Caco-2 (cell line): ENCODE results near the gene WNT7A. TPM values are rescaled to one million over a fixed set of nuclear protein-coding genes. Genes with fewer than 3 reads are reported as not detected.

Experiments
- BruUV-seq: library from RNA; stranded (reverse); fragments of 400-500 nt; replicated peaks from 2 replicates; lab custom pipeline; 2021; lab: Mats Ljungman, UMichigan
- CTCF ChIA-PET: fragments of 300-600 bp; sonication (Branson Sonifier 250); formaldehyde crosslinking; loops from one replicate; lab custom pipeline; 2022; ENCODE audit warnings: antibody characterized with exemption; lab: Charles Lee
- POLR2A ChIA-PET: fragments of 300-600 bp; sonication (Branson Sonifier 250); formaldehyde crosslinking; loops from one replicate; lab custom pipeline; 2022; ENCODE audit warnings: antibody characterized with exemption; lab: Charles Lee
- DNase-seq, 2 experiments: peaks; one replicate each; pipeline versions ENCODE4 v3.0.0 to v3.0.0-alpha.2; 2020 to 2022
- H3K27me3 ChIP-seq: replicated peaks from 2 replicates; pipeline ENCODE4 v1.6.0; 2011; ENCODE audit warnings: low read length; ENCODE audit not compliant: control insufficient read depth, insufficient read depth
- H3K36me3 ChIP-seq: 2 replicates; pipeline ENCODE4 v1.5.1; 2011; ENCODE audit warnings: low read length; ENCODE audit not compliant: control insufficient read depth, insufficient read depth
- H3K4me1 ChIP-seq: fragments of 250-450 bp; sonication (Bioruptor Pico); 2 replicates; pipeline ENCODE4 v1.5.1; 2020; ENCODE audit warnings: mild to moderate bottlenecking
- H3K4me3 ChIP-seq: 2 replicates; pipeline ENCODE4 v1.5.1; 2011; ENCODE audit warnings: low read depth, mild to moderate bottlenecking, control low read depth, low read length
- H3K9me3 ChIP-seq: fragments of 250-450 bp; sonication (Bioruptor Pico); 2 replicates; pipeline ENCODE4 v1.5.1; 2020; ENCODE audit warnings: mild to moderate bottlenecking, moderate library complexity
- H3K27ac Mint-ChIP-seq: one replicate; pipeline ENCODE4 v1.8.0; 2022; ENCODE audit warnings: mixed read lengths; ENCODE audit not compliant: unreplicated experiment
- H3K27me3 Mint-ChIP-seq: one replicate; pipeline ENCODE4 v1.8.0; 2022; ENCODE audit warnings: mixed read lengths; ENCODE audit not compliant: insufficient read depth, unreplicated experiment
- H3K36me3 Mint-ChIP-seq: one replicate; pipeline ENCODE4 v1.8.0; 2022; ENCODE audit warnings: mild to moderate bottlenecking, mixed read lengths; ENCODE audit not compliant: insufficient read depth, unreplicated experiment
- H3K4me1 Mint-ChIP-seq: one replicate; pipeline ENCODE4 v1.8.0; 2022; ENCODE audit warnings: low read depth, mixed read lengths; ENCODE audit not compliant: unreplicated experiment
- H3K4me3 Mint-ChIP-seq: one replicate; pipeline ENCODE4 v1.8.0; 2022; ENCODE audit warnings: mild to moderate bottlenecking, moderate library complexity, mixed read lengths; ENCODE audit not compliant: unreplicated experiment
- H3K9me3 Mint-ChIP-seq: one replicate; pipeline ENCODE4 v1.8.0; 2022; ENCODE audit warnings: mixed read lengths; ENCODE audit not compliant: unreplicated experiment
- CTCF ChIP-seq, 2 experiments: fragments of 200-600 bp in 1 of 2; IDR thresholded peaks; 1 replicate in 1 of 2; 2 replicates in 1 of 2; pipeline versions ENCODE4 v1.5.1 to v1.8.0; 2011 to 2022; ENCODE audit warnings: antibody characterized with exemption in 1 of 2, control low read depth in 1 of 2, inconsistent platforms in 1 of 2, low read depth in 1 of 2, low read length in 1 of 2, mild to moderate bottlenecking in 1 of 2, moderate library complexity in 1 of 2; ENCODE audit not compliant: insufficient read depth in 1 of 2, severe bottlenecking in 1 of 2, unreplicated experiment in 1 of 2
- intact Hi-C: fragments of 100-400 bp; cut with micrococcal nuclease; formaldehyde crosslinking; loops from one replicate; pipeline ENCODE4 v1.10.0; 2022; ENCODE audit not compliant: unreplicated experiment
- total RNA-seq: library from RNA; stranded (reverse); gene quantifications from 2 replicates; pipeline ENCODE4 v1.2.3, GENCODE V29; 2022

Gene WNT7A
- total RNA-seq, 1 experiment from 2014 or later, result 1.1 TPM

- no peak overlapping the region for H3K4me3 ChIP-seq
- ChIA-PET POLR2A (interaction anchor here (0.6 kb wide), 1 partner anchor 1239 kb away, joined by 4 read pairs; no protein-coding TSS in a partner anchor), CTCF (no interaction called here)
- TF ChIP-seq CTCF (IDR thresholded peaks at IDR 0.05; ENCODE audit: insufficient read depth in 1 of 2, low read depth in 1 of 2, low read length in 1 of 2, severe bottlenecking in 1 of 2, unreplicated experiment in 1 of 2), result no peak
- H3K27ac Mint-ChIP-seq, result no peak overlapping the region
- no peaks in the 10 kb centered on the region for H3K9me3 ChIP-seq
- H3K4me1 ChIP-seq, result no peaks in the 10 kb centered on the region
- no peaks in the 10 kb centered on the region for H3K27me3 ChIP-seq
- BruUV-seq, result no TSS peak
- H3K36me3 Mint-ChIP-seq, result no peaks in the 10 kb centered on the region
- no peaks in the 10 kb centered on the region for H3K36me3 ChIP-seq
- no peak overlapping the region for H3K4me3 Mint-ChIP-seq
- intact Hi-C loops, result no loop called here
- no peak for DNase-seq
- no peaks in the 10 kb centered on the region for H3K9me3 Mint-ChIP-seq
- peaks cover 27% of the 10 kb centered on the region for H3K27me3 Mint-ChIP-seq
- no peaks in the 10 kb centered on the region for H3K4me1 Mint-ChIP-seq
Measured at GRCh38 chr3:13801361-13802204, 78.3 kb downstream of the WNT7A start.

- H3K27me3 Mint-ChIP-seq, result peaks cover 21% of the 10 kb centered on the region
- no peak for DNase-seq
- no TSS peak for BruUV-seq
- Histone ChIP-seq H3K4me3 (no peak overlapping the region), H3K9me3 (no peaks in the 10 kb centered on the region), H3K4me1 (no peaks in the 10 kb centered on the region), H3K36me3 (no peaks in the 10 kb centered on the region), H3K27me3 (no peaks in the 10 kb centered on the region)
- no peaks in the 10 kb centered on the region for H3K9me3 Mint-ChIP-seq
- no peak for TF ChIP-seq CTCF (IDR thresholded peaks at IDR 0.05; ENCODE audit: insufficient read depth in 1 of 2, low read depth in 1 of 2, low read length in 1 of 2, severe bottlenecking in 1 of 2, unreplicated experiment in 1 of 2)
- H3K27ac Mint-ChIP-seq, result no peak overlapping the region
- intact Hi-C loops, result no loop called here
- no peaks in the 10 kb centered on the region for H3K36me3 Mint-ChIP-seq
- no peaks in the 10 kb centered on the region for H3K4me1 Mint-ChIP-seq
- POLR2A ChIA-PET, result no interaction called here
- no peak overlapping the region for H3K4me3 Mint-ChIP-seq
- CTCF ChIA-PET, result no interaction called here
Measured at GRCh38 chr3:13800064-13800463, 79.8 kb downstream of the WNT7A start.

- Mint-ChIP-seq H3K4me1 (no peaks in the 10 kb centered on the region), H3K9me3 (no peaks in the 10 kb centered on the region), H3K4me3 (no peak overlapping the region), H3K27ac (no peak overlapping the region), H3K27me3 (peaks cover 20% of the 10 kb centered on the region), H3K36me3 (no peaks in the 10 kb centered on the region)
- ChIA-PET CTCF (no interaction called here), POLR2A (no interaction called here)
- Histone ChIP-seq H3K4me1 (no peaks in the 10 kb centered on the region), H3K9me3 (no peaks in the 10 kb centered on the region), H3K4me3 (no peak overlapping the region), H3K27me3 (no peaks in the 10 kb centered on the region), H3K36me3 (no peaks in the 10 kb centered on the region)
- no peak for DNase-seq
- intact Hi-C loops, result no loop called here
- BruUV-seq, result no TSS peak
- TF ChIP-seq CTCF (IDR thresholded peaks at IDR 0.05; ENCODE audit: insufficient read depth in 1 of 2, low read depth in 1 of 2, low read length in 1 of 2, severe bottlenecking in 1 of 2, unreplicated experiment in 1 of 2), result no peak
Measured at GRCh38 chr3:13798401-13798800, 81.5 kb downstream of the WNT7A start.
